Left renal cortex interstitium (tissue), 4 donors: Measurements from ENCODE around the gene CADPS. TPM values are rescaled to one million over a fixed set of nuclear protein-coding genes. Genes with fewer than 3 reads are reported as not detected.
"Not testable (repeated sequence)": the region's sequence is repeated elsewhere in the genome, so short reads cannot be mapped to it uniquely, and the experiment has no call there.

Experiments used
- DNase-seq, 4 donors: peaks; one replicate each; pipeline ENCODE4 v3.0.0-alpha.2; 2013; ENCODE audit warnings: low read depth in 4 of 4, low spot score in 2 of 4, missing footprints in 1 of 4
- polyA plus RNA-seq, 4 donors: library from polyadenylated mRNA; unstranded; fragments of 120-200 nt; gene quantifications; one replicate each; pipeline ENCODE4 v1.2.1, GENCODE V29; 2013; ENCODE audit not compliant: insufficient read length in 4 of 4

Gene CADPS
- polyA plus RNA-seq, 4 donors: 1.0 to 2.9 (median 1.3) TPM

GRCh38 chr3:62604751-62605351, 270.4 kb downstream of the CADPS start:
- no peak for DNase-seq

- DNase-seq: no peak
These were observed 270.9 kb downstream of the CADPS start for GRCh38 chr3:62604298-62604697.

- DNase-seq: no peak
These were observed 272.2 kb downstream of the CADPS start for GRCh38 chr3:62602987-62603386.

- no peak for DNase-seq
These were observed 273.0 kb downstream of the CADPS start for GRCh38 chr3:62602129-62602770.

GRCh38 chr3:62601238-62602070, 273.8 kb downstream of the CADPS start:
- DNase-seq: no peak

- DNase-seq: no peak
These were observed 275.2 kb downstream of the CADPS start for GRCh38 chr3:62600033-62600432.

GRCh38 chr3:62597491-62597890, 277.7 kb downstream of the CADPS start:
- no peak for DNase-seq

- no peak for DNase-seq
These were observed 282.8 kb downstream of the CADPS start for GRCh38 chr3:62592408-62592807.

GRCh38 chr3:62589078-62589477, 286.1 kb downstream of the CADPS start:
- no peak for DNase-seq

GRCh38 chr3:62587579-62588031, 287.6 kb downstream of the CADPS start:
- DNase-seq: no peak

GRCh38 chr3:62587169-62587568, 288.0 kb downstream of the CADPS start:
- DNase-seq: no peak

- no peak for DNase-seq
These were observed 288.9 kb downstream of the CADPS start for GRCh38 chr3:62586356-62586755.

GRCh38 chr3:62585861-62586260, 289.4 kb downstream of the CADPS start:
- DNase-seq: no peak

- DNase-seq: no peak
These were observed 290.6 kb downstream of the CADPS start for GRCh38 chr3:62584636-62585035.

- no peak for DNase-seq
These were observed 292.6 kb downstream of the CADPS start for GRCh38 chr3:62582495-62583172.

- not testable (repeated sequence) for DNase-seq
These were observed 294.7 kb downstream of the CADPS start for GRCh38 chr3:62580485-62580884.

GRCh38 chr3:62577153-62577552, 298.1 kb downstream of the CADPS start:
- no peak for DNase-seq

GRCh38 chr3:62574266-62574898, 300.8 kb downstream of the CADPS start:
- DNase-seq: no peak

GRCh38 chr3:62571916-62572315, 303.3 kb downstream of the CADPS start:
- no peak for DNase-seq

- DNase-seq: no peak
These were observed 304.3 kb downstream of the CADPS start for GRCh38 chr3:62570888-62571287.

GRCh38 chr3:62569609-62570008, 305.6 kb downstream of the CADPS start:
- DNase-seq: no peak
